Muscle of leg (tissue), 11 donors: ENCODE measurements around the gene CACNB4. TPM values are rescaled to one million over a fixed set of nuclear protein-coding genes. Genes with fewer than 3 reads are reported as not detected.

Source experiments
- DNase-seq: peaks from one replicate; pipeline ENCODE4 v3.0.0; 2013
- H3K27ac ChIP-seq: one replicate; pipeline ENCODE4 v1.5.1; 2013; ENCODE audit warnings: mild to moderate bottlenecking, low read length, control low read depth
- H3K27me3 ChIP-seq: one replicate; pipeline ENCODE4 v1.6.1; 2013; ENCODE audit warnings: low read length; ENCODE audit not compliant: control insufficient read depth, insufficient read depth
- H3K36me3 ChIP-seq: one replicate; pipeline ENCODE4 v1.6.1; 2013; ENCODE audit warnings: low read length; ENCODE audit not compliant: control insufficient read depth, insufficient read depth
- H3K4me1 ChIP-seq: one replicate; pipeline ENCODE4 v1.6.1; 2013; ENCODE audit warnings: low read length; ENCODE audit not compliant: control insufficient read depth, insufficient read depth
- H3K4me3 ChIP-seq: one replicate; pipeline ENCODE4 v1.5.1; 2013; ENCODE audit warnings: low read length, control low read depth
- H3K9me3 ChIP-seq: replicated peaks from 2 replicates; pipeline ENCODE4 v1.6.1; 2013; ENCODE audit warnings: low read depth, low read length; ENCODE audit not compliant: control insufficient read depth
- WGBS: methylation state at CpG from one replicate; pipeline ENCODE4 v1.1.5; 2013; ENCODE audit warnings: missing lambda C conversion rate; ENCODE audit not compliant: insufficient coverage; 5-methylcytosine and 5-hydroxymethylcytosine counted together
- polyA plus RNA-seq, 8 donors: library from polyadenylated mRNA; unstranded; fragments of 120-200 nt; gene quantifications; one replicate each; pipeline versions ENCODE4 v1.2.1 to v1.2.3, GENCODE V29; 2013; ENCODE audit warnings: inconsistent platforms in 1 of 8, low replicate concordance in 1 of 8; ENCODE audit not compliant: insufficient read length in 8 of 8, insufficient read depth in 1 of 8
- total RNA-seq: library from RNA; stranded (reverse); fragments of 120-200 nt; gene quantifications from one replicate; pipeline ENCODE4 v1.2.4, GENCODE V29; 2013

Gene CACNB4
- total and polyA plus RNA-seq, 9 donors = 3.1 to 7.2 (median 4.3) TPM

DNA sequence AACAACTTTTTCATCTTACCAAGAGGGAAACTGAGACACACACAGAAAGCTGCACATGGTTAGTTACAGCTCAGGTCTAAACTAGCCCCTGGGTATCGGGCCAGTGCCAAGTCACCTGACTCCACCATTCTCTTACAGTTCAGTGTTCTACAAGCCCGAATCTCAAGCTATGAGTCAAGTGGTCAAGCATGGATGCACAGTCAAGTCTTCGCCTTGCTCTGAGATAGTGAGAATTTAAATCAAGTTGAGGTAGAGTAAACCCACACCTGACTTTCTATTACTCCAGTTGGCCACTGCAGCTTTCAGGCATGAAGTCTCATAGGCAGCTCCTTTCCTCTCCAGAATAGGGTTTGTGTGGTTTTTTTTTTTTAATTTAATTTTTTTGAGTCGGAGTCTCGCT, 236.1 kb downstream of the CACNB4 start:
- H3K27me3 ChIP-seq = no peaks in the 10 kb centered on the region
- H3K36me3 ChIP-seq = no peaks in the 10 kb centered on the region
- H3K4me1 ChIP-seq = no peaks in the 10 kb centered on the region
- DNase-seq = no peak
- WGBS = 100% methylated on average over 1 of the region's 5 CpGs
- H3K9me3 ChIP-seq = no peaks in the 10 kb centered on the region
- H3K27ac ChIP-seq = no peak overlapping the region
- H3K4me3 ChIP-seq = no peak overlapping the region

GRCh38 chr2:151861174-151861573, 237.7 kb downstream of the CACNB4 start:
- no peaks in the 10 kb centered on the region for H3K36me3 ChIP-seq
- 86% methylated on average over 3 of the region's 4 CpGs for WGBS

GRCh38 chr2:151860613-151861146, 238.2 kb downstream of the CACNB4 start:
- H3K4me1 ChIP-seq = no peaks in the 10 kb centered on the region
- H3K9me3 ChIP-seq = no peaks in the 10 kb centered on the region
- DNase-seq = no peak
- no peaks in the 10 kb centered on the region for H3K27me3 ChIP-seq
- H3K36me3 ChIP-seq = no peaks in the 10 kb centered on the region
- H3K27ac ChIP-seq = no peak overlapping the region
- no peak overlapping the region for H3K4me3 ChIP-seq
- WGBS = no CpG with 5 or more reads among the region's 5 CpGs

More at GRCh38 chr2:151861174-151861573, 237.7 kb downstream of the CACNB4 start:
- H3K27me3 ChIP-seq = no peaks in the 10 kb centered on the region
- H3K4me3 ChIP-seq = no peak overlapping the region
- no peaks in the 10 kb centered on the region for H3K9me3 ChIP-seq
- no peak overlapping the region for H3K27ac ChIP-seq
- no peak for DNase-seq
- H3K4me1 ChIP-seq = no peaks in the 10 kb centered on the region

GRCh38 chr2:151860210-151860609, 238.6 kb downstream of the CACNB4 start:
- Histone ChIP-seq H3K4me1 (no peaks in the 10 kb centered on the region), H3K27ac (no peak overlapping the region), H3K27me3 (no peaks in the 10 kb centered on the region), H3K9me3 (no peaks in the 10 kb centered on the region), H3K4me3 (no peak overlapping the region), H3K36me3 (no peaks in the 10 kb centered on the region)
- WGBS = 89% methylated on average over 1 of the region's 4 CpGs
- DNase-seq = no peak

DNA sequence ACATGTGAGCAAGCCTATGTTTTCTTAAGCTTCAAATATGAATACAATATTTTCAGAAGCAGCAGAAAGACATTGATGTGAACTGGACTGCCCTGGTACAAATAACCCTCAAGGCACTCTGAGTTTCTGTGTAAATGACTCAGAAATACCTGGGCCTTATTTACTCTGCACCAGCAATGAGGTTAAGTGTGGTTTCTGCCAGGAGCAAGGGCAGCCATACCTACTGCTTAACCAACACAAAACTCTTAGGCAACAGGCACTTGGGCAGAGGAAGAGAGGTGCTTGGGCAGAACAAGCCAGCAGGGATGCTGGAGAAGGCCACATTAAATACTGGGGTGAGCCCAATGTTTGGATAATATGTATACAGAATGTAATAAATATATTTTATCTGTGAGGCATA, 241.2 kb downstream of the CACNB4 start:
- Histone ChIP-seq H3K36me3 (no peaks in the 10 kb centered on the region), H3K9me3 (no peaks in the 10 kb centered on the region), H3K27ac (no peak overlapping the region), H3K4me1 (no peaks in the 10 kb centered on the region), H3K4me3 (no peak overlapping the region), H3K27me3 (no peaks in the 10 kb centered on the region)
- no peak for DNase-seq

- no peak overlapping the region for H3K27ac ChIP-seq
- H3K36me3 ChIP-seq = no peaks in the 10 kb centered on the region
- no peaks in the 10 kb centered on the region for H3K9me3 ChIP-seq
- H3K4me1 ChIP-seq = no peaks in the 10 kb centered on the region
- no CpG with 5 or more reads among the region's 3 CpGs for WGBS
- H3K4me3 ChIP-seq = no peak overlapping the region
- no peaks in the 10 kb centered on the region for H3K27me3 ChIP-seq
- no peak for DNase-seq
Measured at GRCh38 chr2:151855111-151855510, 243.7 kb downstream of the CACNB4 start.

GRCh38 chr2:151853070-151853758, 245.6 kb downstream of the CACNB4 start:
- no peak for DNase-seq
- Histone ChIP-seq H3K4me1 (no peaks in the 10 kb centered on the region), H3K9me3 (no peaks in the 10 kb centered on the region), H3K4me3 (no peak overlapping the region), H3K36me3 (no peaks in the 10 kb centered on the region), H3K27ac (no peak overlapping the region), H3K27me3 (no peaks in the 10 kb centered on the region)
- 90% methylated on average over 2 of the region's 3 CpGs for WGBS

- H3K27me3 ChIP-seq = no peaks in the 10 kb centered on the region
- H3K4me1 ChIP-seq = no peaks in the 10 kb centered on the region
- no peaks in the 10 kb centered on the region for H3K9me3 ChIP-seq
- no peaks in the 10 kb centered on the region for H3K36me3 ChIP-seq
- DNase-seq = no peak
- H3K4me3 ChIP-seq = no peak overlapping the region
- WGBS = 63% methylated on average over 3 of the region's 6 CpGs
- no peak overlapping the region for H3K27ac ChIP-seq
Measured at GRCh38 chr2:151852260-151853069, 246.4 kb downstream of the CACNB4 start.

DNA sequence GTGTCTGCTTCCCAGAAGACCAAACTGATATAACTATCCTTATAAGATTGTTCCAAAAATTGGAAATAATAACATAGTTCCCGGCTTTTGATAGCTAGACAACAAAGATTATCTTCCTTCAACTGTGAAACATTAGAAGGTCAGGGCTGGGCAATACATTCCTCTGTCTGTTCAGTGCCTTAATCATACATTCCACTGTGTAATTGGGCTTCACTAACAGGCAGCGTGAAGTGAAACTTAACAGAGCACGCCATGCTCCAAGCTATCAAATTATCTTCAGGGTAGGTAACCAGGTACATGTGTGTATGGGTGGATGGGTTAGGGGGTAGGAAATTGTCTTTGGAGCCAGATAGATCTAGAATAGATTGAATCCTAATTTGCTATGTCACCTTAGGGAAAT, 247.1 kb downstream of the CACNB4 start:
- H3K36me3 ChIP-seq = no peaks in the 10 kb centered on the region
- no peaks in the 10 kb centered on the region for H3K27me3 ChIP-seq
- H3K27ac ChIP-seq = no peak overlapping the region
- H3K4me1 ChIP-seq = no peaks in the 10 kb centered on the region
- WGBS = no CpG with 5 or more reads among the region's 3 CpGs
- no peak for DNase-seq
- H3K4me3 ChIP-seq = no peak overlapping the region
- H3K9me3 ChIP-seq = no peaks in the 10 kb centered on the region

- Histone ChIP-seq H3K36me3 (no peaks in the 10 kb centered on the region), H3K9me3 (no peaks in the 10 kb centered on the region), H3K27ac (no peak overlapping the region), H3K27me3 (no peaks in the 10 kb centered on the region), H3K4me1 (peaks cover 4% of the 10 kb centered on the region), H3K4me3 (no peak overlapping the region)
- 93% methylated on average over 2 of the region's 4 CpGs for WGBS
- DNase-seq = no peak
Measured at GRCh38 chr2:151849413-151850010, 249.3 kb downstream of the CACNB4 start.
